Keratinocyte (primary cell): ENCODE results near the gene CACNA2D1. TPM values are rescaled to one million over a fixed set of nuclear protein-coding genes. Genes with fewer than 3 reads are reported as not detected.

Source experiments
- DNase-seq: peaks from one replicate; pipeline ENCODE4 v3.0.0-alpha.2; 2011; ENCODE audit warnings: low read depth, missing footprints, low spot score
- FAIRE-seq: peaks from 2 replicates; lab custom pipeline; 2011; peaks lifted over from hg19 to GRCh38; lab: Jason Lieb, UNC
- H2AFZ ChIP-seq: 2 replicates; pipeline ENCODE4 v1.6.0; 2012; ENCODE audit warnings: low read length, control low read depth, inconsistent platforms; ENCODE audit not compliant: control insufficient read depth
- H3K27ac ChIP-seq: 2 replicates; pipeline ENCODE4 v1.5.1; 2011; ENCODE audit warnings: low read length; ENCODE audit not compliant: control insufficient read depth, insufficient read depth
- H3K27me3 ChIP-seq: 3 replicates; pipeline ENCODE4 v1.6.0; 2011; ENCODE audit warnings: low read length; ENCODE audit not compliant: control insufficient read depth, insufficient read depth; ENCODE audit errors: extremely low read depth
- H3K36me3 ChIP-seq, 2 experiments: 2 replicates in 1 of 2; 3 replicates in 1 of 2; pipeline ENCODE4 v1.5.1; 2011; ENCODE audit warnings: low read length in 2 of 2, mild to moderate bottlenecking in 1 of 2; ENCODE audit not compliant: control insufficient read depth in 2 of 2, insufficient read depth in 2 of 2; ENCODE audit errors: extremely low read depth in 1 of 2
- H3K4me1 ChIP-seq: 3 replicates; pipeline ENCODE4 v1.5.1; 2011; ENCODE audit warnings: low read length; ENCODE audit not compliant: control insufficient read depth, insufficient read depth; ENCODE audit errors: extremely low read depth
- H3K4me2 ChIP-seq: 3 replicates; pipeline ENCODE4 v1.6.0; 2011; ENCODE audit warnings: low read depth, low read length; ENCODE audit not compliant: control insufficient read depth, insufficient read depth; ENCODE audit errors: extremely low read depth
- H3K4me3 ChIP-seq, 3 experiments: fragments of 200-600 bp in 1 of 3; sonication (generic) in 1 of 3; 2 replicates in 2 of 3; 3 replicates in 1 of 3; pipeline ENCODE4 v1.5.1; 2011 to 2016; ENCODE audit warnings: low read length in 3 of 3, mild to moderate bottlenecking in 3 of 3, control low read depth in 2 of 3, inconsistent platforms in 1 of 3, low read depth in 1 of 3, mixed read lengths in 1 of 3, mixed run types in 1 of 3, moderate library complexity in 1 of 3; ENCODE audit not compliant: control insufficient read depth in 2 of 3, insufficient read depth in 2 of 3; ENCODE audit errors: extremely low read depth in 1 of 3
- H3K79me2 ChIP-seq: 2 replicates; pipeline ENCODE4 v1.6.0; 2012; ENCODE audit warnings: low read length; ENCODE audit not compliant: control insufficient read depth, insufficient read depth
- H3K9ac ChIP-seq: 3 replicates; pipeline ENCODE4 v1.6.0; 2011; ENCODE audit warnings: low read length; ENCODE audit not compliant: control insufficient read depth, insufficient read depth; ENCODE audit errors: extremely low read depth
- H3K9me1 ChIP-seq: 3 replicates; pipeline ENCODE4 v1.6.0; 2011; ENCODE audit warnings: low read length; ENCODE audit not compliant: control insufficient read depth, insufficient read depth; ENCODE audit errors: extremely low read depth
- H3K9me3 ChIP-seq: 2 replicates; pipeline ENCODE4 v1.5.1; 2012; ENCODE audit warnings: low read depth, low read length; ENCODE audit not compliant: control insufficient read depth
- H4K20me1 ChIP-seq: 3 replicates; pipeline ENCODE4 v1.6.0; 2011; ENCODE audit warnings: low read length; ENCODE audit not compliant: control insufficient read depth, insufficient read depth; ENCODE audit errors: extremely low read depth
- EZH2 ChIP-seq: IDR thresholded peaks from one replicate; pipeline ENCODE4 v1.6.1; 2012; ENCODE audit warnings: inconsistent platforms, mild to moderate bottlenecking, low read length, moderate library complexity
- dilution Hi-C: fragments of 300-500 bp; cut with MboI; formaldehyde crosslinking; loops from one replicate; pipeline ENCODE4 v1.7.0; 2020; ENCODE audit warnings: low sequenced_read_pairs; ENCODE audit not compliant: extremely low pct_ligation_motif_present
- polyA plus RNA-seq, 5 experiments: library from polyadenylated mRNA; depleted of rRNA in 3 of 5; stranded (reverse) in 3 of 5; stranded (forward) in 1 of 5; unstranded in 1 of 5; fragments of >200 nt; gene quantifications; 1 replicate in 1 of 5; 2 replicates in 3 of 5; 3 replicates in 1 of 5; pipeline versions ENCODE4 v1.2.1 to v1.2.3, GENCODE V29; 2011 to 2012; ENCODE audit warnings: missing spikeins in 2 of 5, low read depth in 1 of 5, low replicate concordance in 1 of 5
- TF ChIP-seq, protein P1 (sequence below), 3 experiments: IDR thresholded peaks in 1 of 3; conservative IDR thresholded peaks in 1 of 3; optimal IDR thresholded peaks in 1 of 3; 2 replicates in 2 of 3; 3 replicates in 1 of 3; pipeline versions ENCODE3 to v1.5.1; 2011; ENCODE audit warnings: low read length in 3 of 3, mild to moderate bottlenecking in 3 of 3, moderate library complexity in 2 of 3, control low read depth in 1 of 3, inconsistent platforms in 1 of 3; ENCODE audit not compliant: insufficient read depth in 2 of 3; ENCODE audit errors: extremely low read depth in 1 of 3

The CACNA2D1 gene
- polyA plus RNA-seq, 1 donor (not counting 4 experiments of a cell fraction or from before 2014, with no cell fraction given): 1.8 TPM

DNA sequence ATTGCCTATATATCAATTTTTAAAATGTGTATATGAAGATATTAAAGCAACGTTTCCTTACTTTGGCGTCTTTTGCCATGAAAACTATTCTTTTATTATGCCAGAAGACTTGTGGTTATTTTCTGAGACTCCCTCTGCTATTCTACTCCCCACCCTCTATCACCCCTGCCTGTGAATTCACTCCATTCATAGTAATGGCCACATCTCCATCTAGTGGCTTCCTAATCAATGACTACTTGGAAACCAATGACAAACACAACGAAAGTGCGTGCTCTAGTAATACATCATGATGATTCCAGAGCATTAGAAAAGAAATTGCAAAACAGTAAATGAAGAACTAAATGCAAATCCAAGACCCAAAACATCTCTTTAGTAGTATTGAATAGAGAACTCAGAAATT, 487.1 kb downstream of the CACNA2D1 start:
- Histone ChIP-seq H2AFZ (no peak overlapping the region), H3K27me3 (no peaks in the 10 kb centered on the region), H3K4me2 (no peak overlapping the region), H3K9me3 (no peaks in the 10 kb centered on the region), H3K4me3 (no peak overlapping the region), H4K20me1 (no peaks in the 10 kb centered on the region), H3K36me3 (no peaks in the 10 kb centered on the region), H3K27ac (no peak overlapping the region), H3K9me1 (no peaks in the 10 kb centered on the region), H3K4me1 (no peaks in the 10 kb centered on the region), H3K79me2 (no peaks in the 10 kb centered on the region), H3K9ac (no peak overlapping the region)
- DNase-seq (no peak), FAIRE-seq (no peak)
- TF ChIP-seq, protein P1, sequence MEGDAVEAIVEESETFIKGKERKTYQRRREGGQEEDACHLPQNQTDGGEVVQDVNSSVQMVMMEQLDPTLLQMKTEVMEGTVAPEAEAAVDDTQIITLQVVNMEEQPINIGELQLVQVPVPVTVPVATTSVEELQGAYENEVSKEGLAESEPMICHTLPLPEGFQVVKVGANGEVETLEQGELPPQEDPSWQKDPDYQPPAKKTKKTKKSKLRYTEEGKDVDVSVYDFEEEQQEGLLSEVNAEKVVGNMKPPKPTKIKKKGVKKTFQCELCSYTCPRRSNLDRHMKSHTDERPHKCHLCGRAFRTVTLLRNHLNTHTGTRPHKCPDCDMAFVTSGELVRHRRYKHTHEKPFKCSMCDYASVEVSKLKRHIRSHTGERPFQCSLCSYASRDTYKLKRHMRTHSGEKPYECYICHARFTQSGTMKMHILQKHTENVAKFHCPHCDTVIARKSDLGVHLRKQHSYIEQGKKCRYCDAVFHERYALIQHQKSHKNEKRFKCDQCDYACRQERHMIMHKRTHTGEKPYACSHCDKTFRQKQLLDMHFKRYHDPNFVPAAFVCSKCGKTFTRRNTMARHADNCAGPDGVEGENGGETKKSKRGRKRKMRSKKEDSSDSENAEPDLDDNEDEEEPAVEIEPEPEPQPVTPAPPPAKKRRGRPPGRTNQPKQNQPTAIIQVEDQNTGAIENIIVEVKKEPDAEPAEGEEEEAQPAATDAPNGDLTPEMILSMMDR (optimal IDR thresholded peaks at IDR 0.05 in 1 of 3, IDR thresholded peaks at IDR 0.05 in 1 of 3, conservative IDR thresholded peaks at IDR 0.05 in 1 of 3; ENCODE audit: extremely low read depth in 1 of 3, insufficient read depth in 2 of 3, low read length in 3 of 3): peak in 2 of 3 experiments; percentile 7 to 37
- no peak for TF ChIP-seq EZH2
- dilution Hi-C loops: no loop called here

DNA sequence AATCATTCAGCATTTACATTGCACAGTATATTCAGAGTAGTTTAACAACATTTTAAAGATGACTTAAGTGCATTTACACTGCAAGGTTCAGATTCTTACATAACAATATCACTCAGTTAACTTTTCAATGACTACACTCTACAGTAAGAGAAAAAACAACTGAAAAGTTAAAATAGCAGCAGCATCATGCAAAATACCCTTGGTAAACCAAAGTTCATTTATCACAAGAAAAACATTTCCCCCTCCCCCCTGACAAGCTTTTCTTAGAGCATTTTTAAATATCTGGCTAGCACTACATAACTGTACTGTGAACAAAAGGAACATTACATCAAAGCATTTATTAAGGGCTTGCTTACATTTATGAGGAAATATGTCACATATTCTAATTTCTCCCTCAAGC, 494.3 kb downstream of the CACNA2D1 start:
- TF ChIP-seq, protein P1 (optimal IDR thresholded peaks at IDR 0.05 in 1 of 3, IDR thresholded peaks at IDR 0.05 in 1 of 3, conservative IDR thresholded peaks at IDR 0.05 in 1 of 3; ENCODE audit: extremely low read depth in 1 of 3, insufficient read depth in 2 of 3, low read length in 3 of 3): no peak
- no peak for TF ChIP-seq EZH2
- FAIRE-seq (no peak), DNase-seq (no peak)
- Histone ChIP-seq H3K36me3 (no peaks in the 10 kb centered on the region), H3K27me3 (no peaks in the 10 kb centered on the region), H3K27ac (no peak overlapping the region), H3K4me1 (no peaks in the 10 kb centered on the region), H3K9me3 (no peaks in the 10 kb centered on the region), H2AFZ (no peak overlapping the region), H3K9ac (no peak overlapping the region), H4K20me1 (no peaks in the 10 kb centered on the region), H3K4me2 (no peak overlapping the region), H3K9me1 (no peaks in the 10 kb centered on the region), H3K4me3 (no peak overlapping the region), H3K79me2 (no peaks in the 10 kb centered on the region)
- dilution Hi-C loops: no loop called here
